GM19043 (cell line): ENCODE data around the gene RTTN.

Experiments used
- ATAC-seq: cut with Tn5 transposase; IDR thresholded peaks from one replicate; pipeline ENCODE4 v1.9.1; 2021; ENCODE audit warnings: low read depth; ENCODE audit not compliant: unreplicated experiment

RTTN gene

GRCh38 chr18:70219688-70220087, 14.2 kb upstream of the RTTN start:
- ATAC-seq = no peak

- no peak for ATAC-seq
These were observed 11.3 kb upstream of the RTTN start for GRCh38 chr18:70216788-70217187.

GRCh38 chr18:70207181-70207580, 1.7 kb upstream of the RTTN start:
- no peak for ATAC-seq

- ATAC-seq = no peak
These were observed 5.2 kb downstream of the RTTN start for GRCh38 chr18:70200286-70200685.

- ATAC-seq = no peak
These were observed 7.6 kb downstream of the RTTN start for GRCh38 chr18:70197844-70198243.

- no peak for ATAC-seq
These were observed 8.5 kb downstream of the RTTN start for GRCh38 chr18:70197026-70197425.

- no peak for ATAC-seq
These were observed 9.5 kb downstream of the RTTN start for GRCh38 chr18:70195852-70196434.

- ATAC-seq = no peak
These were observed 10.4 kb downstream of the RTTN start for GRCh38 chr18:70195014-70195614.

GRCh38 chr18:70194227-70194890, 11.1 kb downstream of the RTTN start:
- peak; percentile 83 for ATAC-seq

- ATAC-seq = no peak
These were observed 15.0 kb downstream of the RTTN start for GRCh38 chr18:70190529-70190928.

GRCh38 chr18:70188113-70188512, 17.4 kb downstream of the RTTN start:
- ATAC-seq = no peak

GRCh38 chr18:70183441-70183840, 22.0 kb downstream of the RTTN start:
- no peak for ATAC-seq

GRCh38 chr18:70182548-70182947, 22.9 kb downstream of the RTTN start:
- ATAC-seq = no peak

- ATAC-seq = no peak
These were observed 23.8 kb downstream of the RTTN start for GRCh38 chr18:70181725-70182124.

- no peak for ATAC-seq
These were observed 24.5 kb downstream of the RTTN start for GRCh38 chr18:70181015-70181414.

- ATAC-seq = no peak
These were observed 28.9 kb downstream of the RTTN start for GRCh38 chr18:70176537-70176936.

GRCh38 chr18:70175216-70175615, 30.3 kb downstream of the RTTN start:
- no peak for ATAC-seq

- ATAC-seq = no peak
These were observed 33.3 kb downstream of the RTTN start for GRCh38 chr18:70172225-70172624.

- no peak for ATAC-seq
These were observed 35.7 kb downstream of the RTTN start for GRCh38 chr18:70169747-70170146.

GRCh38 chr18:70166668-70167067, 38.8 kb downstream of the RTTN start:
- no peak for ATAC-seq

- peak; percentile 79 for ATAC-seq
These were observed 39.6 kb downstream of the RTTN start for GRCh38 chr18:70165936-70166335.

- ATAC-seq = no peak
These were observed 45.3 kb downstream of the RTTN start for GRCh38 chr18:70160073-70160678.
